ENCODE measurements around the gene LIPJ. TPM values are rescaled to one million over a fixed set of nuclear protein-coding genes. Genes with fewer than 3 reads are reported as not detected.
A peak's percentile ranks its signal among the peaks of the same experiment; 100 is the strongest.

LIPJ gene
- total and polyA plus RNA-seq, 11 donors: 0.03 TPM; not detected in 10

DNA sequence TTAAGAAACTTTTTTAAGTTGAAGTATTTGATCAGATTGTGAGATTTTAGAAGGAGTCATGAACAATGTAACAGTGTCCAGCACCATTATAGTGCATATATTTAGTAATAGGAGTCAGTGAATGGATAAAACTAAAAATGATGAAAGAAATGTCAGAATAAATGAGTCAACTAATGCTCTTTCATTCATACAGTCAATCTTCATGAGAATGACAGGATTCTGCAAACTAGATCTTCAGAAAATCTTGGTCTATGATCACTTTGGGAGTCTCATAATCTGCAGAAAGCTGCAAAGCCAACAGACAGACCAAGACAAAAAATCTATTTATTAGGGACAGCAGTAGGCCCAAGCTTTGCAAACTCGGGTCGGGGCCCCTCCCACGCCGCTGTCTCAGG is 4.2 kb upstream of the LIPJ start:
- Histone ChIP-seq H3K27me3 (no peaks in the 10 kb centered on the region), H3K27ac (peak overlapping the region in 11 of 12 donors; percentile 86 to 95 (median 93)), H3K4me1 (peaks cover 0 to 17% (median 4%) of the 10 kb centered on the region in 12 donors), H3K9me3 (no peaks in the 10 kb centered on the region), H3K36me3 (no peaks in the 10 kb centered on the region), H3K4me3 (peak overlapping the region; percentile 51 to 83 (median 74))
- TF ChIP-seq CTCF (IDR thresholded peaks at IDR 0.05): no peak
- no peak for TF ChIP-seq POLR2A (IDR thresholded peaks at IDR 0.05)
- ATAC-seq: no peak
- 9 to 19% (median 15%) methylated on average over 4 of the region's 4 CpGs for WGBS, 4 donors
- intact Hi-C loops (cut with DNase I): loop anchor here in 1 of 10 donors (10.0 kb wide), 1 partner anchor 212 kb away; no protein-coding TSS in a partner anchor
- DNase-seq: no peak

DNA sequence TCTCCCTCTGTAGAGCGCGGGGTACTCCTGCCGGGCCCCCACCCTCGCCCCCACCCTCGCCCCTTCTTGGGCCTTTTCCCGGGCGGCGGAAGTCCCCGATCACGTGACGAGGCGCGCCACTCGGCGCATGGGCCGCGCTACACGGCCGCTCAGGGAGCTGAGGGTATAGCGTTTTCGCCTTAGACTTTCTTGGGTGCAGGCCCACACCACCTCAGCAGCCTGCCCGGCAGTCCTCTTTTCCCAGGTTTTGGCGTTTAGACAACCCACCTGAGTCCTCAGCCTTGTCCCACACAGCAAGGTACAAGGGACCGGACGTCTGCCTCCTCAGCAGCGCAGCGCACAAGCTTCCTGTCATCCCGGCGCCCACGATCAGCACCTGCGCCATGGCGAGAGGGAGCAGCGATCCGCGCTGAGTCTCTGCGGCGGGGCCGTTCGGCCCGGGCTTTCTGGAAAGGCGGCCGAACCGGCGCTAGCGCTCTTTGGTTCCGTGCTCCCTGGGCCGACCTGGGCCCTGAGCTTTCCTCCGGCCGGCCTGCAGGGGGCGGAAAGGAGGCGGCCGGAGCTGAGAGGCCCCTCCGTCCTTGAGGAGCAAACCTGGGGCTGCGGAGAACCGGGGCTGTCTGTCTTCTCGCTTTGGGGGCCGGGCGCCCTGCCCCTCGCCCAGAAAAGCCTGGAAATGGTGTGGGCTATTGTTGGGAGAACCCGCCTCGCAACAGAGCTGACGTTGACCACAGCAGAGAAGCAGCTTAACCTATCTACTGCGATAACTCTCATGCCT is 3.6 kb upstream of the LIPJ start, which contains the start of gene RNLS:
RNLS (minus strand) TSS at position 513 of the 778 bp plus-strand sequence.
- peak; percentile 68 to 87 (median 79) for DNase-seq
- Histone ChIP-seq H3K27me3 (no peaks in the 10 kb centered on the region), H3K9me3 (no peaks in the 10 kb centered on the region), H3K4me3 (peak within 1 kb of the TSS; percentile 51 to 83 (median 74)), H3K4me1 (peaks cover 0 to 17% (median 4%) of the 10 kb centered on the region in 12 donors), H3K36me3 (no peaks in the 10 kb centered on the region), H3K27ac (peak within 1 kb of the TSS; percentile 85 to 95 (median 93))
- intact Hi-C loops (cut with DNase I): loop anchor here in 1 of 10 donors (10.0 kb wide), 1 partner anchor 212 kb away; no protein-coding TSS in a partner anchor
- peak; percentile 93 to 96 (median 96) for ATAC-seq
- TF ChIP-seq CTCF (IDR thresholded peaks at IDR 0.05) (peak; percentile 71 to 91 (median 82)), POLR2A (IDR thresholded peaks at IDR 0.05) (no peak)
- 2 to 10% (median 3%) methylated on average over 8 to 63 of the region's 63 CpGs for WGBS, 4 donors

DNA sequence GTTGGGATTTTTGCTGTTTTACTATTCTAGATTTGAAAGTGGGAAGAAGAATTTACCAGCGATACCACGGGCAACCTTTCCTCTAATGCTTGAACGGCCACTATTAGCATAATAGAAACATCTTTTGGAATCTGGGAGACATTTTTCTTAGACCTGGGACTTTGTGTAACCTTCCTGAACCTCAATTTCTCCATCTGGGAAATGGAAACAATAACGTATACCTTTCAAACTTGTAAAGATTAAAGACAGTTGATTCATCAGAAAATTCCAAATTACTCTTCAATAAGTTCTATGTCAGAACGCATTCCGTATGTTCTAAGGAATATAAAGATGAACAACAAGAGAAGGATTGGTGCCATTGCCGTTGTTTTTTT is 3.0 kb upstream of the LIPJ start:
- H3K27me3 ChIP-seq: no peaks in the 10 kb centered on the region
- H3K27ac ChIP-seq: peak overlapping the region; percentile 85 to 95 (median 93)
- intact Hi-C loops (cut with DNase I): loop anchor here in 1 of 10 donors (10.0 kb wide), 1 partner anchor 211 kb away; no protein-coding TSS in a partner anchor
- H3K4me1 ChIP-seq: peaks cover 0 to 17% (median 4%) of the 10 kb centered on the region in 12 donors
- ATAC-seq: no peak
- H3K9me3 ChIP-seq: no peaks in the 10 kb centered on the region
- WGBS, 4 donors: 53 to 73% (median 55%) methylated on average over 7 of the region's 7 CpGs
- no peak for TF ChIP-seq CTCF (IDR thresholded peaks at IDR 0.05)
- TF ChIP-seq POLR2A (IDR thresholded peaks at IDR 0.05): no peak
- DNase-seq: no peak
- H3K4me3 ChIP-seq: peak overlapping the region; percentile 51 to 83 (median 74)
- no peaks in the 10 kb centered on the region for H3K36me3 ChIP-seq

DNA sequence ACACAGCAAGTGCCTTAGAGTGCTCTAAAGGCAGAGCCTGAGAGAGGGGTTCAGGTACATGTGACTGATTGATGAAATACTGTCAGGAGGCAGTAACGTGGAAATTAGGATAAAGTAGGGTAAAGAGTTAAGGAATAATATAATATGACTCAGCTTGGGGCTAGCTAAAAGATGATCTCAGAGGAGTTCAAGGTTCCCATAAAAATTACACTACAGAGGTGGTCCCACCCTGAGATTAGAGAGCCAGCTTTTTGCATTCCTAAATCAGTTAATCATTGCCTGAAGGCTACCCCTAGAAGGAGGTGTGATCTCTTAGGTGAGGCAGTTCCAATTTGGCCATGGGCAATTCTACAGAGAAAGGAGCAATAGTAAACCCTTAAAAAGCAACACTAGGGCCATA is 5.8 kb downstream of the LIPJ start:
- H3K4me3 ChIP-seq: no peak overlapping the region
- 82 to 90% (median 88%) methylated on average over 1 of the region's 1 CpG for WGBS, 4 donors
- no peaks in the 10 kb centered on the region for H3K27me3 ChIP-seq
- ATAC-seq (no peak), DNase-seq (no peak)
- no peaks in the 10 kb centered on the region for H3K9me3 ChIP-seq
- H3K36me3 ChIP-seq: no peaks in the 10 kb centered on the region
- H3K4me1 ChIP-seq: no peaks in the 10 kb centered on the region
- intact Hi-C loops (cut with DNase I): no loop called here
- no peak for TF ChIP-seq CTCF (IDR thresholded peaks at IDR 0.05)
- no peak for TF ChIP-seq POLR2A (IDR thresholded peaks at IDR 0.05)
- no peak overlapping the region for H3K27ac ChIP-seq
